GM19397 (cell line): ENCODE measurements around the gene SP140L.
A peak's percentile ranks its signal among the peaks of the same experiment; 100 is the strongest.
"Not testable (repeated sequence)": the region's sequence is repeated elsewhere in the genome, so short reads cannot be mapped to it uniquely, and the experiment has no call there.

Source experiments
- ATAC-seq: cut with Tn5 transposase; IDR thresholded peaks from one replicate; pipeline ENCODE4 v1.9.1; 2021; ENCODE audit warnings: mild to moderate bottlenecking, moderate library complexity; ENCODE audit not compliant: unreplicated experiment

SP140L gene

DNA sequence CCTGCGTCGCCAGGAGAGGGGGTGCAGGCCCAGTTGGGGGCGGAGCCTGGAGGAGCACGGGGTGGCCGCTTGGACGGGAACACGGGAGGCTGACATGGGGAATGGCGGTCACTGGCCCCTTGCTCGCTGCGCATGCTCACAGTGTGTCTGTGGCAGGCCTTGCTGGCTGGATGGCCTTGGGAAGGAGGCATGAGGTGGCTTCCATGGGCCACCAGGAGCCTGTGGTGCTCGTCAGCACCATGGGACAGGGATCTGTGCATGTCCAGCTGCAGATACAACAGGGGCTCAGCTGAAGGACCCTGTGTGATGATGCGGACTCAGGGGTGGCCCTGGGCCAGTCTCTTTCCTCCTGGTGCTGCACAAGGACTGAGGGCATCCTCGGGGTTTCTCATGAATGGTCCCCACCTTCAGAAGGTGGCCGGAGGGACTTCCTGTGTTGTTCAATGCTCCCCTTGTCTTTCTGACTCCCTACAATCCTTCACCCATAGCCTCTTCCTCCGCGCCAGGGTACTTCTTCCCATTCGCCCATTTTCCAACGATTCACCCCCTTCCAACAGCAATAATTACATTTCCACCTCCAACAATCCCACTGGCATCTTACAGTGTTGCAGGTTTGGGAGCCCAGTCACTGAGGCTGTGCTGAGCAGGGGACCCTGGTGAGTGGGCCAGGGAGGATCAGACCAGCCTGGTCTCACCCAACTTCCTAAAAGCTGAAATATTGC, 3.4 kb upstream of the SP140L start:
- no peak for ATAC-seq

GRCh38 chr2:230324503-230324902, 2.5 kb upstream of the SP140L start:
- ATAC-seq = no peak

GRCh38 chr2:230325316-230326243, 1.4 kb upstream of the SP140L start:
- ATAC-seq = no peak

DNA sequence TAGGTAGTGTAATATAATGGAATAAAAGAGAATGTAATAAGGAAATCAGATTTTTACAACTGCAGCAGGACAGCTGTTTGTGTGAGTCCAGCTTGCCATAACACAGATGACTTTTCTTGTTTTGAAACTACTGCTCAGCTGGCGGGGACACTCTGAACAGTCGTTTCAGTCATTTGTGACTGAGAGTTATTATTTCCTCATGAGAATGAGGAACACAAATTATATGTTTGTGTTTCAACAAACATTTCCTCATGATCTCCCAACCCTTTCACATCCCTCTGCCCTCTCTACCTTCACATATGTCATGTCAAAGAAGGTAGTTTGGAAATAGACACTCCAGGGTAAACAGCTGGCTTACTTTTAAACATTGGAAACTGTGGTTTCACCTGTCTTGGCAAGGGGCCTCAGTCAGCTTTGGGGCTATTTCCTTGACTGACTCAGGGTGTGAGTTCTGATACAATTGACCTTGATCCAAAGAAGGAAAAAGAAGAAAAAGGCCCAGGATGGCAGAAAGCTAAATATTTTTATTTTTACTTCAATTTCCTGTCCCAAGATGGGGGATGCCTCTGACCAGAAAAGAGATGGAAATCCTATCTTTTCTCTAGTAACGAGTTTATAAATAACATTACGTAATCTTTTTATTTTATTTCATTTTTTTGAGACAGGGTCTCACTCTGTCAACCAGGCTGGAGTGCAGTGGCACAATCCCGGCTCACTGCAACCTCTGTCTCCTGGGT, 593 bp downstream of the SP140L start:
- ATAC-seq = peak; percentile 63

DNA sequence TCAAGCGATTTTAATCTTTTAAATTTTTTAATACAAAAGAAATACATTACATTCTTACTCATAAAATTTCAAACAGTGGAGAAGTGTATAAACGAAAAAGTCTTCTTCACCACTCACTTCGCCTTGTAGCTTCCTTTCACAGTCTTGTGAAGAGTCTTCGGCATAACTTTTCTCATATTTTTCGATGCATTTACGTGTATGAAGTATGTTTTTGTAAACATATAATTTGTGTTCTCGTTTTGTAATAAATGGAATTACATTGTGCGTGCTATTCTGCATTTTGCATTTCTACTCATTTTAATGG, 1.1 kb downstream of the SP140L start:
- ATAC-seq = no peak

DNA sequence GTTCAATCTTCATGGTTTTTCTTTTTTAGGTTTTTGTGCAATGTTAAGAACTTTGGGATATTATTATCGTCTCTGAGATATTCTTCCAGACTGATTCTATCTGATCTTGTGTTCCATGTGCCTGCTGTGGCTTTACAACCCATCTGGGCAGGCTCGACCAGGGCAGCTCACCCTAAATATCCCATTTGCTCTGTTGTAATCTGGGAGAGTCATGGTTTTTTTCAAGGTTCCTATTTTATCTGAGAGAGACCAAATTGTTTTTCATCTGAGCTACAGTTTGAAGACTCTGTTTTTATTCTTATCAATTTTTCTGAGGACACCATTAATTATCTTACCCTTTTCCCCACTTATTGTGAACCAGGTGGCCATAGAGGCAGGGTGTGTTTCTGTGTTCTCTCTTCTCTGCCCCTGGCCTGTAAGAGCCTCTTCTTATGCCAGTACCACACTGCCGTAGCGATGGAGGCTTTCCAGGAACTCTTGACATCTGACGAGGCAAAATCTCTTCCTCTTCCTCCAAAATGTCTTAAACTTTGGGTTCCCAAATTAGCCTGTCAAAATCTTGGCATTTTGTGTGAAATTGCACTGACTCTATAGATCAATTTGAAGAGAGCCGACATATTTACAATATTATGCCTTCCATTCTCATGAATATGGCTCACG, 3.1 kb downstream of the SP140L start:
- ATAC-seq = no peak

- ATAC-seq = no peak
Measured at GRCh38 chr2:230330725-230331124, 3.7 kb downstream of the SP140L start.

GRCh38 chr2:230335461-230335863, 8.5 kb downstream of the SP140L start:
- no peak for ATAC-seq

GRCh38 chr2:230335864-230336506, 9.0 kb downstream of the SP140L start:
- ATAC-seq = no peak

DNA sequence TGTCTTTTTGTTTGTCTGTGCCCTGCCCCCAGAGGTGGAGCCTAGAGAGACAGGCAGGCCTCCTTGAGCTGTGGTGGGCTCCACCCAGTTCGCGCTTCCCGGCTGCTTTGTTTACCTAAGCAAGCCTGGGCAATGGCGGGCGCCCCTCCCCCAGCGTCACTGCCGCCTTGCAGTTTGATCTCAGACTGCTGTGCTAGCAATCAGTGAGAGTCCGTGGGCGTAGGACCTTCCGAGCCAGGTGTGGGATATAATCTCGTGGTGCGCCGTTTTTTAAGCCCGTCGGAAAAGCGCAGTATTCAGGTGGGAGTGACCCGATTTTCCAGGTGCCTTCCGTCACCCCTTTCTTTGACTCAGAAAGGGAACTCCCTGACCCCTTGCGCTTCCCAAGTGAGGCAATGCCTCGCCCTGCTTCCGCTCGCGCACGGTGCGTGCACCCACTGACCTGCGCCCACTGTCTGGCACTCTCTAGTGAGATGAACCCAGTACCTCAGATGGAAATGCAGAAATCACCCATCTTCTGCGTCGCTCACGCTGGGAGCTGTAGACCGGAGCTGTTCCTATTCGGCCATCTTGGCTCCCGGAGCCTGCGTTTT, 15.0 kb downstream of the SP140L start:
- ATAC-seq = not testable (repeated sequence)

DNA sequence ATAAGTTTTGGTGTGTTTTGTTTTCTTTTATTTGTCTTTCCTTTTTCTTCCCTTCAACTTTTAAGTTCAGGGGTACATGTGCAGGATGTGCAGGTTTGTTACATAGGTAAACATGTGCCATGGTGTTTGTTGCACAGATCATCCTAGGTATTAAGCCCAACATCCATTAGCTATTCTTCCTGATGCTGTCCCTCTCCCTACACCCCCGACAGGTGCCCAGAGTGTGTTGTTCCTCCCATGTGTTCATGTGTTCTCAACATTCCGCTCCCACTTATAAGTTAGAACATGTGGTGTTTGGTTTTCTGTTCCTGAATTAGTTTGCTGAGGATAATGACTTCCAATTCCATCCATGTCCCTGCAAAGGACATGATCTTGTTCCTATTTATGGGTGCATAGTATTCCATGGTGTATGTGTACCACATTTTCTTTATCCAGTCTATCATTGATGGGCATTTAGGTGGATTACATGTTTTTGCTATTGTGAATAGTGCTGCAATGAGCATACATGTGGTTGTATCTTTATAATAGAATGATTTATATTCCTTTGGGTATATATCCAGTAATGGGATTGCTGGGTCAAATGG, 16.1 kb downstream of the SP140L start:
- not testable (repeated sequence) for ATAC-seq

DNA sequence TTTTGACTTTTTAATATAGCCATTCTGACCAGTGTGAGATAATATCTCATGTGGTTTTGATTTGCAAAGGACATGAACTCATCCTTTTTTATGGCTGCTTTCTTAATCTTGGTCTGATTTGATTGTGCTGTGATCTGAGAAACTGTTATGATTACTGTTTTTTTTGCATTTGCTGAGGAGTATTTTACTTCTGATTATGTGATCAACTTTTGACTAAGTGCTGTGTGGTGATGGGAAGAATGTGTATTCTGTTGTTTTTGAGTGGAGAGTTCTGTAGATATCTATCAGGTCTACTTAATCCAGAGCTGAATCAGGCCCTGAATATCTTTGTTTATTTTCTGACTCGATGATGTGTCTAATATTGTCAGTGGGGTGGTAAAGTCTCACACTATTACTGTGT, 16.8 kb downstream of the SP140L start:
- no peak for ATAC-seq

DNA sequence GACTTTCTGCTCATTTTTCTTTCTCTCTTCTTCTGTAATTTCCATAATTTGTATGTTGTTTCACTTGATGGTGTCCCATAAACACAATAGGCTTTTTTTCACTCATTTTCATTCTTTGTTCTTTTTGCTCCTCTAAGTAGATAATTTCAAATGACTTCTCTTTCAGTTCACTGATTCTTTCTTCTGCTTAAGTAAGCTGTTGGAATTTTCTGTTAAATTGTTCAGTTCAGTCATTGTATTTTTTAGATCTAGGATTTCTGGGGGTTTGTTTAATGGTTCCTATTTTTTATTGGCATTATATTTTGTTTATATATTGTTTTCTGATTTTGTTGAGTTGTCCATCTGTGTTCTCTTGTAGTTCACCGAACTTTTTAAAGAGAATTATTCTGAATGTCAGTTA, 19.5 kb downstream of the SP140L start:
- ATAC-seq = no peak

DNA sequence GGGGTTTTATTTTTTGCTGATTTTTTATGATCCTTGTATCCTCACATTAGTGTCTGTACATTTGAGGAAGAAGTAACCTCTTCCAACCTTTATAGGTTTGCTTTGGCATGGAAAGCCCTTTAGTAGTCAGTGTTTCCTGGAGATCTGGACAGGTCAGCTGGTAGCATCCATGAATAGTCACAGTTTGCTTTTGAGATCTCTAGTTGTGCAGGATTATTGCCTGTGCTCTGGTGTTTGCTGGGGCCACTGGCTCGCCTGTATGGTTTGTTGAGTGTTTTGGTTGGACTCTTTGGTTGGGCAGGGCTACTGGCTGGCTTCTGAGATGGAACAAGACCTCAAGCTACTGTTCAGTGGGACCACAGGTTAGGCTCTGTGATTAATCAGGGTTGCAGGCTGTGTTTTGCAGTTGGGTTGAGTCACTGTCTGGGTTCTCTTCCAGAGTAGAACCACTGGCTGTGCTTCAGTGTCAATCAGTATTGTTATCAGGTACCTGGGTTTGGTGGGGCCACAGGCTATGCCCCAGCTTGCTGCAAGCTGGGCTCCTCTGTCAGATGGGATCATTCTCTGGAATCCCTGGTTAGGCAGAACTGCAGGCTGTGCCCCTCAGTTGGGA, 20.0 kb downstream of the SP140L start:
- ATAC-seq = no peak

DNA sequence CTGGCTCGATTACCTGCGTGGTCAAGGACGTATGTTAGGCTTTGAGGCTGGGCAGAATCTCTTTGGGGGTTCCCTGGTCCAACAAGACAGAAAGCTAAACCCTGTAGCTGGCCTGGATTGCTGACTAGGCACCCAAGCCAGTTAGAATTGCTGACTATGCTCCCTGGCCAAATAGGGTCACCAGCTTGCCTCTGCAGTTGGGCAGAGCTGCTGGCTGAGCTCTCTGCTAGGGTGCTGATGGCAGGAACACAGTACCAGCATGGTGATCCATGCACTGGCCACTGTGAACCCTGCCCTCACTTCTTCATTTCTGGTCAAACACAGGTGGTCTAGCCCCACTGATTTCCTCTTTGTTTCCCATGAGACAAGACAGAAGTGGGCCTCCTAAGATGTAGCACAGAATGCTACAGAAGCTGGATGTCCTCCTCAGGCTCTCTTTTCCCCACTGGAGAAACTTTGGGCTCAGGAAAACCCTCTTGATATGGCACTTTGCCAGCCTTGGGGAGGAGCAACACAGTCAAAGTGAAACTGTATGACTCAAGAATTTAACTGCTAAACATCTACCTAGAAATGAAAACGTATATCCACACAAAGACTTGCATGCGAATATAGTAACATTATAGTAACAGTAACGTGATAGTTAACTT, 20.8 kb downstream of the SP140L start:
- no peak for ATAC-seq

- ATAC-seq = no peak
Measured at GRCh38 chr2:230348787-230349186, 21.8 kb downstream of the SP140L start.

- no peak for ATAC-seq
Measured at GRCh38 chr2:230356084-230356483, 29.1 kb downstream of the SP140L start.

GRCh38 chr2:230358305-230358704, 31.3 kb downstream of the SP140L start:
- no peak for ATAC-seq

- ATAC-seq = no peak
Measured at GRCh38 chr2:230360028-230360427, 33.0 kb downstream of the SP140L start.
